Measurements from ENCODE around the gene NECAB3.

The NECAB3 gene

DNA sequence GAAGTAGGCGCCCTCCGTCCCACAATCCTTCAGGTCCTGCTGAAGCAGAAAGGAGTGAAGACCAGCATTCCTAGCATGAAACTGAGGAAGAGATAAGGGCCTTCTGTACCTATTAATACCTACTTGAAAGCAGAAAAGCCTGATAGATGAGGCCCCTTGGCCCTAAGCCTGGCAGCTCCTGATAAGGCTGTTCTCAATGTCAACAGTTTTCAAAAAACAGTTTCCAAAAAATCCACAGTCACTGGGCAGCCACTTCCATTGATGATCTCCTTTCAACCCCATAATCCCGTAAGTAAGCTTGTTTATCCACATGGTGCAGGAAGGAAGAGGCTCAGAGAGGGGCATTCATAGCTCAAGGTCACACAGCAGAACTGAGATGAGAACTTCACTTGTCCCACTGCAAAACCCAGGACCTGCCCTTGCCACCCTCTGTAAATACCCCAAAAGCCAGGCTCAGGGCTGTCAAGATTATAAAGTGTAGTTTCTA lies 14.8 kb upstream of the NECAB3 start:
- DNase-seq (no peak), ATAC-seq (replicated peaks) (no peak)
- peaks cover 22 to 43% of the 10 kb centered on the region in 2 donors for H3K4me1 Mint-ChIP-seq
- no peaks in the 10 kb centered on the region for H3K9me3 Mint-ChIP-seq
- H3K36me3 Mint-ChIP-seq: peaks cover 4 to 7% of the 10 kb centered on the region in 2 donors
- H3K27ac Mint-ChIP-seq: no peak overlapping the region
- H3K27me3 Mint-ChIP-seq: no peaks in the 10 kb centered on the region
- no peak overlapping the region for H3K4me3 Mint-ChIP-seq

DNA sequence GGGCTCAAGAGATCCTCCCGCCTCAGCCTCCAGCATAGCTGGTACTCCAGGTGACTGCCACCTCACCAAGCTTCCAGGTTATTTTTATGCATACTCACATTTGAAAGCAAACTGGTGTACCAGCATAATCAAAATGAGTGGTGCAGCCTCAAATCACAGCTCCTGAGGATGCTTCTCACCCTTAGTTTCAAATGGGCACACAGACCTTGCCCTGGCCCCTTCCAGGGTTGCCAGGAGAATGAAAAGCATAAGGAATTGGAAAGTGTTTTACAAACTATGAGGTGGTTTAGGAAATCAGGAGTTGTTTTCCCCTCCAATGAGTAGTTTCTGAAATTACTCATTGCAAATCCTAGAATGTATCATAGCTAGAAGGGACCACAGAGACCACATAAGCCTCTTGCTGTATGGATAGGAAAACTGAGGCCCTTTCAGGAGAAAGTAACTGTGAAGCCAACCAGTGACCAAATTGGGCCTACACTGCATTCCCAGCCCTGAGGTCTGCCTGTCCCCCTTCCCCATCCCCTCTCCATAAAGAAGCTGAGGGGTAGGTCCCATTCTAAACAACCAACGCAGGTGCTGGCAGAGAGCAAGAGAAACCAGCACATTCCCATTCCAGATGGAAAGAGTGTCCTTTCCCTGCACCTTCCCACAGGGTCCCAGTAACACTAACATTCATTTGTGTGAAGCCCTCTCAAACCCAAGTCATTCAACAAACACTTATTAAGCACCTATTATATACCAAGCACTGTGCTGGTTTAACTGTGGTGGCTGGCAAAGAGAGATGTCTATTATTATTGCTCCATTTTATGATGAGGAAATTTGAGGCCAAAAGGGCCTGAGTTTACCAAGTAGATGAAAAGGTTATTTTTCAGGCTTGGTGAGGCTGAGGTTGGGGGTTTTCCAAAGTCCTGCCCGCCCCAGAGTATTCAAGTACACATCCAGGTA lies 14.0 kb upstream of the NECAB3 start:
- ATAC-seq (replicated peaks) (no peak), DNase-seq (no peak)
- Mint-ChIP-seq H3K4me3 (no peak overlapping the region), H3K36me3 (peaks cover 4 to 7% of the 10 kb centered on the region in 2 donors), H3K27me3 (no peaks in the 10 kb centered on the region), H3K27ac (no peak overlapping the region), H3K9me3 (no peaks in the 10 kb centered on the region), H3K4me1 (peaks cover 22 to 43% of the 10 kb centered on the region in 2 donors)

DNA sequence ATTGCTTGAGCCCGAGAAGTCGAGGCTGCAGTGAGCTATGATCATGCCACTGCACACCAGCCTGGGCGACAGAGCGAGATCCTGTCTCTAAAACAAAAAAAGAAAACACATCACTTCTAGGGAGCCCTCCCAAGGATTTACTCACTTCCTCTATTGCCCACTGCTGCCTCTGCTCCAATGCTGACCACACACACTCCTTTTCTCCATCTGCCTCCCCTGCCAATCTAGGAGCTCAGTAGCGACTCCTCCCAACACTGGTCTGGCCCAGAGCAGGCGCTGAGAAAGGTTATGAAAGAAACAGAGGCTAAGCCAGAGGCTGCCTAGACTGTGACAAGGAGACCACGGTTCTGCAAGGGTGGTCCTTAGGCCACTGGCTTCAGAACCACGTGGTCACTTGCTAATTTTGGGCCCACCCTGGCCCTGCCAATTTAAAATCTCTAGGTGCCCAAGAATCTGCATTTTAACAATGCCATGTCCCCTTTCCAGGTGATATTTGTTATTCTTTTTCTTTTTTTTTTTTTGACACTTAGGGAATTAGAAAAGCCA lies 13.2 kb upstream of the NECAB3 start:
- ATAC-seq (replicated peaks) (no peak), DNase-seq (no peak)
- peak overlapping the region; percentile 85 to 91 for H3K4me3 Mint-ChIP-seq
- peak overlapping the region; percentile 43 for H3K27ac Mint-ChIP-seq
- peaks cover 4 to 9% of the 10 kb centered on the region in 2 donors for H3K36me3 Mint-ChIP-seq
- peaks cover 22 to 43% of the 10 kb centered on the region in 2 donors for H3K4me1 Mint-ChIP-seq
- no peaks in the 10 kb centered on the region for H3K9me3 Mint-ChIP-seq
- H3K27me3 Mint-ChIP-seq: no peaks in the 10 kb centered on the region

DNA sequence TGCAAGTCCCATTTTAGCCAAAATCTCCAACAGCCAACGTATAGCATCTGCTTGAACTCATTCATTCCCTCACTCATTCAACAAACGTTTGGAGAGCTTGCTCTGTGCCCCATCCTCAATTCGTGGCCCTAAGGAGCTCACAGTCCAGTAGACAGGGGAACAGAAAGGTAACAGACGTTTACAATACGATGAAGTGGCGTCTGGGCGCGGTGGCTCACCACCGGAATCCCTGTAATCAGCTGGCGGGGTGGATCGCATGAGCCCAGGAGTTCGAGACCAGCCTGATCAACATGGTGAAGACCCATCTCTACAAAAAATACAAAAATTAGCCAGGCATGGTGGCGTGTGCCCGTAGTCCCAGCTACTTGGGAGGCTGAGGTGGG lies 12.7 kb upstream of the NECAB3 start:
- ATAC-seq (replicated peaks) (no peak), DNase-seq (no peak)
- peak overlapping the region; percentile 85 to 91 for H3K4me3 Mint-ChIP-seq
- no peaks in the 10 kb centered on the region for H3K27me3 Mint-ChIP-seq
- peak overlapping the region; percentile 43 for H3K27ac Mint-ChIP-seq
- H3K36me3 Mint-ChIP-seq: peaks cover 4 to 11% of the 10 kb centered on the region in 2 donors
- no peaks in the 10 kb centered on the region for H3K9me3 Mint-ChIP-seq
- peaks cover 23 to 43% of the 10 kb centered on the region in 2 donors for H3K4me1 Mint-ChIP-seq

DNA sequence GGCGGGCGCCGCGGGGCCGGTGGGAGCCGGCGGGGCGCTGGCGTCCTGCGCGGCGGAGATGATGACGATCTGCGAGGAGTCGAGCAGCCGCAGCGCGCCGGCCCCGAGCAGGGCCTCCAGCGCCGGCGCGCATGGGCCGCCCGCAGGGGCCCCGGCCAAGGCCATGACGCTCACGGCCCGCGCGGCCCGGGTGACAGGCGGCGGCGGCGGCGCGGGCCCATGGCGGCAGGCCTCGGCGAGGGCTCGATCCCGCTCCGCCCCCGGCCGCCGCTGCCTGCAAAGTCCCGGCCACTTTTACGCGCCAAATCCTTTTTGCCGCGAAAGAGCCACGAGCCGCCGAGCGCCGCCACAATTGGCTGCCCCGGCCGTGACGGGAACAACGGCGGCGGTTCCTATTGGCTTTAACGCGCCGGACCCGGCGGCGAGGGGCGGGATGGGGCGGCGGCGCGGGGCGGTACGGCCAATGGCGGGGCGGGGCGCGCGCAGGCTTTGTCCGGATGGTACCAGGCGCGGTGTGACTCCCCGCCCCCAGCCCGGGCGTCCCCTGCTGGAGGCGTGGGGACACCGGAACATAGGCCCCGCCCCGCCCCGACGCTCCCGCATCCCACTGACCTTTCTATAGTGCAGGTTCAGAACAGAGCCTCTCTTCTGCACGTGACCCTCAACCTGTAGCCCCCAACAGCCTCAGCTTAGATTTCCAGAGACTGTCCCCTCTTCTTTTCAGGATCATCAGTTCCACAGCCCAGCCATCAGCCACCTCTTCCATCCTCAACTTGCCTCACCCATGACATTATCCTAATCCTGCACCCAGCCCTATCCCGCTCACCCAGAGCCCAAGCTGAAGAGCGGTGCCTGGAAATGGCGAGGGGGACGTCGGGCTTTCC lies 12.1 kb upstream of the NECAB3 start, which contains the start of gene E2F1:
Gene E2F1, minus strand, starts transcription at position 286 of the 884 bp plus-strand sequence. Its CDS starts 121 bp downstream, at position 165.
- Mint-ChIP-seq H3K4me1 (peaks cover 27 to 43% of the 10 kb centered on the region in 2 donors), H3K27me3 (no peaks in the 10 kb centered on the region), H3K36me3 (peaks cover 4 to 16% of the 10 kb centered on the region in 2 donors), H3K27ac (peak within 1 kb of the TSS; percentile 90), H3K4me3 (peak within 1 kb of the TSS; percentile 90 to 91), H3K9me3 (no peaks in the 10 kb centered on the region)
- DNase-seq (peak; percentile 93), ATAC-seq (replicated peaks) (peak; percentile 89 to 93)

DNA sequence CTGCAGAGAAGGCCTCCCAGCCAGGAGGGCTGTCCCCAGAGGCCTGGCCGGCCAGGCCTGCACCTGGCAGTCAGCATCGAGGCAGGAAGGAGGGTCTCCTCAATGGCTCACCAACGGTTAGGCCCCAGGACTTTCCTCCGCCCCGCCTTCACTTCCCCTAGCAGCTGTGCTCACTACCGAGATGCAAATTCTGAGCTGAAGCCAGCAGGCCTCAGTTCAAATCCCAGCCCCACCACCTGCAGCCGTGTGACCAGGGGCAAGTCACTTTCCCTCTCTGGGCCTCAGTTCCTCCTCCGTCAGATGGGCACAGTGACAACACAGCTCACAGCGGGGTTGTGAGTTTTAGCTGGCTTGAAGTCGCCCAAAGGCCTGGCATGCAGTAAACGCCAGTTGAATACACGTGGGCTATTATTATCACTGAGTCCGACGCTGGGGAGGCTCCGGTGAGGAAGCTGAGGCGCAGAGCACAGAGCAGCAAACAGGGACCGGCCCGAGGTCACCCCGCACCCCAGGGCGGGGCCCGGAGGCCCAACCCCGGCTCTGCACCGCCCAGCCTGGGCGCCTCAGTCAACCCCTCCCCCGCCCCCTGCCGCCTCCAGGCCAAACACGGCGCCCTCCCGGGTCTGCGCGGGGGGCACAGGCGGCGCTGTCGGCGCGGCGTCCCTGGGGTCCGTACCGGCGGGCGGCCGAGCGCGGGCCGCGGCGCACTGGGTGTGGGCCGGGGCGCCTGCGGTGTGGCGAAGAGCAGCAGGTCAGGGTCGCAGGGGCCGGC lies 11.3 kb upstream of the NECAB3 start:
- peak overlapping the region; percentile 88 for H3K27ac Mint-ChIP-seq
- no peaks in the 10 kb centered on the region for H3K27me3 Mint-ChIP-seq
- H3K4me3 Mint-ChIP-seq: peak overlapping the region; percentile 88 to 90
- ATAC-seq (replicated peaks) (peak; percentile 61 to 63), DNase-seq (peak; percentile 58)
- H3K4me1 Mint-ChIP-seq: peaks cover 29 to 46% of the 10 kb centered on the region in 2 donors
- H3K9me3 Mint-ChIP-seq: no peaks in the 10 kb centered on the region
- peaks cover 8 to 16% of the 10 kb centered on the region in 2 donors for H3K36me3 Mint-ChIP-seq

DNA sequence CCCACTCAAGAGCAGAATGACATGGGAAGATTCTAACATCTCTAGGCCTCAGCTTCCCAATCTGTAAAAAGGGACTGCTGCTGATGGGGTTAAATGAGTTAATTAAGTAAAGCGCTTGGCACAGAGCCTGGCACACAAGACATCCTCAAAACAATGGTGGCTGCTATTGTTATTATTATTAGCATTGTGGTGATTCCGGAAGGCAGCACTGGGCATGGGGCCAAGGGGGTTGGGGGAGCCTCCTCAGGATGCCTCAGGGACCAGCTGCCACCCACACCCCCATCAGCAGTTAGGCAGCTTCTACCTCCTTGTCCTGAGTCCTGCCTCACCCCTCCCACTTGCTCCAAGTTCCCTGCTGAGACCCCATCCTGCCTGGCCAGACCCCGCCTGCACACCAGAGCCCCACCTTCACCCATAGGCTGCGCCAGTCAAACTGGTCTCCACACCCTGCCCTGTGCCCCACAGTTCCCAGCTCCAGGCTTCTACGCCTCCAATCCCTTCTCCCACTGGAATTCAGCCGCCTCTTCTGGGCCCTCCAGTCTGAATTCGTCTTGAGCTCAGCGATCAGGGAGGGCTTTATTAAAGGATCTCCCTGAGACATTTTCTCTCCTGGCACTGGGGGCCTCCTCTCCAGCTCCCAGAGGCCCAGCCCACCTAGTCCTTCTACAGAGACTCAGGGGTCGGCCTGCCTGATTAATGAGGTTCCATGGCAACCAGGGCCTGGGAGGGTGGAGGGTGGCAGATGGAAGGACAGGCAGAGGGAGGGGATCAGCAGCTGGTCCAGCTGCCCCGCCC lies 10.5 kb upstream of the NECAB3 start:
- H3K4me1 Mint-ChIP-seq: peaks cover 27 to 49% of the 10 kb centered on the region in 2 donors
- H3K9me3 Mint-ChIP-seq: no peaks in the 10 kb centered on the region
- DNase-seq (no peak), ATAC-seq (replicated peaks) (no peak)
- peak overlapping the region; percentile 88 for H3K27ac Mint-ChIP-seq
- no peaks in the 10 kb centered on the region for H3K27me3 Mint-ChIP-seq
- H3K36me3 Mint-ChIP-seq: peaks cover 8 to 16% of the 10 kb centered on the region in 2 donors
- peak overlapping the region; percentile 88 to 90 for H3K4me3 Mint-ChIP-seq

DNA sequence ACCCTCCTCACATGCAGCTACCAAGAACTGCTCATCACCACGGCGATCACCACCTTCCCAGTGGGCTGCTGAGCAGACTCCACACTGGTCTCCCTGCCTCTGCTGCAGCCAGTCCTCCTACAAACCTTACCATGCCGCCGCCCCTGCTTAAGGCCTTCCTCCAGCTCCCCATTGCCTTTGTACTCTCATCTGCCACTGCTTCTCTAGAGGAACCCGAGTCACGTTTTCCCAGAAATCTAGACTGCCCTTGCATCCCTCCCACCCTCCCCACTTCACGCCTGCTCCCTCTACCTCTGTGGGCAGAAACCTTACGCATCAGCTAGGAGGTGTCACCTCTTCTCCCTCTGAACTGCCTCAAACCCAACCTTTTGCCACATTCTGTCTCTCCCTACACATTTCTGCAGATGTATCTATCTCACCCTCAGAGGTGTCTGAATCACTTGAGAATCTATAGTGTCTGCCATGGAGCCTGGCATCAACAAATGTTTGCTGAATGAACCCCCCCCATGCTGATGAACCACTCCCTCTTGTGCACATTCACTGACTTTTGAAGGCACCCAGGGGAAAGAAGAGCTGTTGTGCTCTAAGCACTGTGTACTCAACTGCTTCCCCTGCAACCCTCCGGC lies 7.6 kb upstream of the NECAB3 start:
- Mint-ChIP-seq H3K4me1 (peaks cover 25 to 46% of the 10 kb centered on the region in 2 donors), H3K4me3 (no peak overlapping the region), H3K36me3 (peaks cover 15 to 23% of the 10 kb centered on the region in 2 donors), H3K27ac (peak overlapping the region; percentile 84), H3K9me3 (no peaks in the 10 kb centered on the region), H3K27me3 (no peaks in the 10 kb centered on the region)
- no peak for DNase-seq
- no peak for ATAC-seq (replicated peaks)

DNA sequence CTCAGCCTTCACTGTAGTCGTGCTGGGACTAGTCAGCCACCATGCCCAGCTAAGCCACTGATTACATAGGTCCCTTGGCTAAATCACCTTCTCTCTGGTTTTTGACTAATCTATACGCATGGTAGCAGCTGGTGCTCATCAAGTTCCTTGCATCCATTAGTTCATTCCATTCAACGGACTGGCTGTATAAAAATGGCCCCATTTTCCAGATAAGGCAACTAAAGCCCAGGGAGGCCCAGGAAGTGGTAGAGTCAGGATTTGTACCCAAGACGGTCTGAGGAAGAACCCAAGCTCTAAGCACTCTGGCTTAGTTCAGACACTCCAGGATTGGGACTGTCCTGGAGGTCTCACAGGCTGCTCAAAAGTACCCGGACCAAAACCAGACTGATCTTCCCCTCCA lies 7.1 kb upstream of the NECAB3 start:
- Mint-ChIP-seq H3K27ac (peak overlapping the region; percentile 84), H3K4me3 (no peak overlapping the region), H3K9me3 (no peaks in the 10 kb centered on the region), H3K4me1 (peaks cover 21 to 41% of the 10 kb centered on the region in 2 donors), H3K27me3 (no peaks in the 10 kb centered on the region), H3K36me3 (peaks cover 19 to 26% of the 10 kb centered on the region in 2 donors)
- DNase-seq (no peak), ATAC-seq (replicated peaks) (no peak)

DNA sequence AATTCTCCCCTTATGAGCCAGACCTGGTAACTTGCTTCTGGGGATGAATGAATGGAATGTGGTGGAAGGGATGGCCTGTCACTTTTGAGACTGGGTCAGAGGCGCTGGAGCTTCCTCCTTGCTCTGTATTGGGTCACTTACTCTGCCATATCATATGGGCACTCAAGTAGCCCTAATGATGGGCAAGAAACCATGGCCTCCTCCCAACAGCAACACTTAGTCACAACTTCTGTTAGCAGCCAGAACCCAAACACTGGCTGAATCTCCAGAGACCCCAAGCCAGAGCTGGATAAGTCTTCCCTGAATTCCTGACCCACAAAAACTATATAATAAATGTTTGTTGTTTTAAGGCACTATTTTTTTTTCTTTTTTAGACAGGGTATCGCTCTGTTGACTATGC lies 6.5 kb upstream of the NECAB3 start:
- peaks cover 22 to 32% of the 10 kb centered on the region in 2 donors for H3K36me3 Mint-ChIP-seq
- peak overlapping the region; percentile 44 for H3K27ac Mint-ChIP-seq
- H3K4me3 Mint-ChIP-seq: no peak overlapping the region
- H3K27me3 Mint-ChIP-seq: no peaks in the 10 kb centered on the region
- DNase-seq (no peak), ATAC-seq (replicated peaks) (no peak)
- no peaks in the 10 kb centered on the region for H3K9me3 Mint-ChIP-seq
- H3K4me1 Mint-ChIP-seq: peaks cover 21 to 41% of the 10 kb centered on the region in 2 donors

DNA sequence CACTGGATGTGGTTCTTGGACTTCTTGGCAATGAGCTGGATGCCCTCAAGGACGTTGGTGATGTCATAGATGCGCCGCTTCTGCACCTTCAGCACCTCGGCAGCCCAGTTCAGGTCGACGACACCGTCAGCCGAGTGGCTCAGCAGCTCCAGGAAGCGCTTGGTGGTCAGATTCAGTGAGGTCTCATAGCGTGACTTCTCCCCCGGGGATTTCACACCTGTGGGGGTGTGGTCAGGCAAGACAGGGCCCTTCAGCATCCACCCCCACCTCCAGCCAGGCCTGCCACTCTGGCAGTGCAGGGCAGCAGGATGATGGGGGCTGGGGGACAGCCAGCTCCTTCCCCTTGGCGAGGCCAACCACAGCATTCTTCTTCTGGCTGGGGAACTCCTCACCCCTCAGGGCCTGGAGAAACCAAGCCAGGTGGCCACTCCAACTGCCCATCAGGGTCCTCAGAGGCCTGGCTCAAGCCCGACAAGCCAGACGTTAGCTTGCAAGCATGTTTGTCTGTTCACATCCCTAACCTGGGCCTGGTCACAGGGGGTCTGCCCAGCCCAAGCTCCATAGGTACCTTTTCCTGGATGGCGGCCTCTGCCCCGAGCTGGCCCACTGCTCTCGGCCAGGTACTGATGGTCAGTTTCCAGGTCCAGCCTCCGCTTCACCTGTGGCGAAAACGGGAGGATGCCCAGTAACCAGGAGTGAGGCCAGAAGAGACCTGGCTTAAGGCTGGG lies 5.7 kb upstream of the NECAB3 start:
- Mint-ChIP-seq H3K9me3 (no peaks in the 10 kb centered on the region), H3K36me3 (peaks cover 21 to 27% of the 10 kb centered on the region in 2 donors), H3K4me1 (peaks cover 19 to 34% of the 10 kb centered on the region in 2 donors), H3K27me3 (no peaks in the 10 kb centered on the region), H3K27ac (peak overlapping the region; percentile 22), H3K4me3 (no peak overlapping the region)
- ATAC-seq (replicated peaks): peak; percentile 74
- peak; percentile 37 for DNase-seq

Data from stimulated activated naive B cell treated with anti-CD40 and anti-IgM and Interleukin-4, amounts not matched to agents 10 μg/mL and 1 μg/mL and 100 μg/mL, for 72 hours (primary cell).